HG02973 (cell line): ENCODE results near the gene ASB17.
"Not testable (repeated sequence)": the region's sequence is repeated elsewhere in the genome, so short reads cannot be mapped to it uniquely, and the experiment has no call there.

ENCODE experiments used
- ATAC-seq: cut with Tn5 transposase; IDR thresholded peaks from one replicate; pipeline ENCODE4 v1.9.1; 2021; ENCODE audit warnings: moderate library complexity; ENCODE audit not compliant: unreplicated experiment

ASB17 gene

DNA sequence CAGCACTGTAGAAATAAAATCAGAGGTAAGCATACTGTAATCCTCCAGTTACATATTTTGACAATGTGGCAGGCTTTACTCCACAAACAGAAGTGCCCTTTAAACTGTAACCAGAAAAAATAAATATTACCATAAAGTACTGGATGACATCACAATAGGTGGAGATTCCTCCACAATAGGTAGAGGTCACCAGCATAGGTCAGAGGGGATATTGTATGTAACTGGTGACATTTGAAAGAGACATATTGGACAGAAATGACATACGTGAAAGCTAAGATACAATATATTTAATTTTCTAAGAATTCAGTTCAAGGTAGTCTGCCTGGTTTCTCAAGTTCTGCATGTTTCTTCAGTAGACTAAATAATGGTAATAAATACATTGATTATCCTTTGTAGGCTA lies at the start of gene ASB17:
ASB17 (minus strand) TSS at position 101 of the 400 bp plus-strand sequence. CDS start 113 bp downstream, outside the sequence.
- no peak for ATAC-seq

GRCh38 chr1:75980972-75981897 lies 49.0 kb upstream of the ASB17 start:
- ATAC-seq, result peak; percentile 50

GRCh38 chr1:75970631-75971030 lies 38.4 kb upstream of the ASB17 start:
- ATAC-seq, result no peak

GRCh38 chr1:75969550-75969949 lies 37.3 kb upstream of the ASB17 start:
- no peak for ATAC-seq

GRCh38 chr1:75967719-75968118 lies 35.5 kb upstream of the ASB17 start:
- no peak for ATAC-seq

- no peak for ATAC-seq
These were observed 32.7 kb upstream of the ASB17 start for GRCh38 chr1:75964760-75965408.

DNA sequence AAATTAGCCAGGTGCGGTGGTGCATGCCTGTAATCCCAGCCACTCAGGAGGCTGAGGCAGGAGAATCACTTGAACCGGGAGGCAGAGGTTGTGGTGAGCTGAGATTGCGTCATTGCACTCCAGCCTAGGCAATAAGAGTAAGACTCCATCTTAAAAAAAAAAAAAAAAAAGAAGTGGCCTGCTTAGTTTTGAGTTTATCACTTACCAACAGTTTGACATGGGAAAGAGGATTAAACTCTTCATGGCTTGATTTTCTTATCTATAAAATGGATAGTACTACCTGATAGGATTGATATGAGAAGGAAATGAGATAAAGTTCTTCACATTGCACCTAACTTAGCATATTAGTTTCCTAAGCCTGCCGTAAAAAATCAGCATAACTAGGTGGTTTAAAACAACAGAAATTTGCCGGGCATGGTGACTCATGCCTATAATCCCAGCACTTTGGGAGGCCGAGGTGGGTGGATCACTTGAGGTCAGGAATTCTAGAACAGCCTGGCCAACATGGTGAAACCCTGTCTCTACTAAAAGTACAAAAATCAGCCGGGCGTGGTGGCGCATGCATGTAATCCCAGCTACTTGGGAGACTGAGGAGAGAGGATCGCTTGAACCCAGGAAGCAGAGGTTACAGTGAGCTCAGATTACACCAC lies 32.0 kb upstream of the ASB17 start:
- not testable (repeated sequence) for ATAC-seq

DNA sequence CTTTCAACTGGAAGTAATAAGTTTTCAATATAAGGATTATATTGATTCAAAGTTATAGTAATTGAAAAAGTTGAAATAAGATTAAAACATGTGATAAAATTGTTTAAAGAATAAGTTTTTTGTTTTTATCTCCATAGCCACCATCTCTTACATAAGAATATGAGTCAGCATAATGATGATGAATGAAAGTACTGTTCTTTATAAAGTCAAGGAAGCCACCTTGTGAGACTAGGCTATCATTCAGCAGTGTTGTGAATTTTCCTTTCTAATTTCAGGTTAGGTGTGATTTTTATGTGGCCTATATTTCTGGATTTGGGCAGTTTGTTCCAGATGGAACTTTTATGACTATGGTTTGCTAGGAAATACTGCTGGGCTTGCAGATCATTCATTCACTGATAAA lies 22.4 kb upstream of the ASB17 start:
- no peak for ATAC-seq

DNA sequence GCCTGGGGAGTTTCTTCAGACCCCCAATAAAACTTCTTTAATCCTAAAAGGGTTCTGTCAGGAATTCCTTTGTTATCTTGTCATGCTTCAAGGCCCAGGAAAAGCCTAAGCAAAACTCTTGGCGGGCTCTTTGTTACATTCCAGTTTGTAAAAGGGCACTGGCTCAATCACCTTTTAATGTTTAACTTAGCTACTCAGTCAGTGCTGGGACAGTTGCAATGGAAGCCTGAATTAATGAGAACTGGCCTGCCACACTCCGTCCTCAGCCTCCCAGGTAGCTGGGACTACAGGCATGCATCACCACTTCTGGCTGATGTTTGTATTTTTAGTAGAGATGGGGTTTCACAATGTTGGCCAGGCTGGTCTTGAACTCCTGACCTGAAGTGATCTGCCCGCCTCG lies 21.3 kb upstream of the ASB17 start:
- no peak for ATAC-seq

DNA sequence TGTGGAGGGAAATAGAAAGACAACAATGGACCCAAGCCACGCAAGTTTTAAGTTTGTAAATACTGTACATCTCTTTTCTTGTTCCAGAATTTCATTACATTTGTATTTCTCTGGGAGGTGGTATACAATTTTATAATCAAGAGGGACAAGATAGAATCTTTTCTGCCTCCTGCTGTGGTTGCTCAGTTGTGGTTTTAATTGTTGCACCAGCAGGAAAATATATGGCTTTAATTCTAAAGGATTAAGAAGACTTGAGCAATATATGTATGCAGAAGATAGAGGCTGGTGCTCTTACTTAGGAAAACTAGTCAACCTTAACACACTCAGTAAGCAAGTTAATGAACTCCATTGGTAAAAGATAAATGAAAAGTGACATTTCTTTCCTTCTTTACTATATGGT lies 19.8 kb upstream of the ASB17 start:
- no peak for ATAC-seq

- ATAC-seq, result no peak
These were observed 18.0 kb upstream of the ASB17 start for GRCh38 chr1:75950176-75950575.

- not testable (repeated sequence) for ATAC-seq
These were observed 10.8 kb upstream of the ASB17 start for GRCh38 chr1:75943037-75943436.

DNA sequence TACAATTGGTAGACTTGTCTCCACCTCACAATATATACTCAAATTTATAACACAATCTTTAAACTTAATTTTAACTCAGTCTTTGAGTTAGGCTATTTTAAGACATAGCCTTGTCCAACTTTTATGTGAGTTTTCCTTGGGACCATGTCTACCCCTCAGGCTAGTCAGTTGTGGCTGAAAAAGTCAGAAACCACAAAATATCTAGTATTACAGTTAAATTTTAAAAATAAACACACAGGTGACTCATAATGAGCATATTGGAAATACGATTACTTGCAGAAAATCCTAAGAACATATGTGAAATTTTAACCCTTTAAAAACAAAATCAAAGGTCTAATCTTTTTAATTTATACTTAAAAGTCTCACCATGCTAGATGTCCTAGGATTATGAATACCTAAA lies 4.8 kb upstream of the ASB17 start:
- ATAC-seq, result no peak

GRCh38 chr1:75922698-75923097 lies 9.5 kb downstream of the ASB17 start:
- no peak for ATAC-seq

DNA sequence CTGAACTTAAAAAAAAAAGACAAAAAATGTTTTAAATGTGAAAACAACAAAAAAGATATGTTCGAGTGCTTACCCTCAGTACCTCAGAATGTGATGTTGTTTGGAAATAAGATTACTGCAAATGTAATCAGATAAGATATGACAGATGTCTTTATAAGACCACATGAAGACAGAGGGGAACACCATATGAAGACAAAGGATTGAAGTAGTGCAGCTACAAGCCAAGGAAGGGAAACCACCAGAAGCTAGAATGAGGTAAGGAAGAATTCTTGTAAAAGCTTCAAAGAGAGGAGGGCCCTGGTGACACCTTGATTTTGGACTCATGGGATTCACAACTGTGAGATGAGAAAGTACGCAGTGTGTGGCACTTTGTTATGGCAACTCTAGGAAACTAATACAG lies 15.4 kb downstream of the ASB17 start:
- ATAC-seq, result no peak

DNA sequence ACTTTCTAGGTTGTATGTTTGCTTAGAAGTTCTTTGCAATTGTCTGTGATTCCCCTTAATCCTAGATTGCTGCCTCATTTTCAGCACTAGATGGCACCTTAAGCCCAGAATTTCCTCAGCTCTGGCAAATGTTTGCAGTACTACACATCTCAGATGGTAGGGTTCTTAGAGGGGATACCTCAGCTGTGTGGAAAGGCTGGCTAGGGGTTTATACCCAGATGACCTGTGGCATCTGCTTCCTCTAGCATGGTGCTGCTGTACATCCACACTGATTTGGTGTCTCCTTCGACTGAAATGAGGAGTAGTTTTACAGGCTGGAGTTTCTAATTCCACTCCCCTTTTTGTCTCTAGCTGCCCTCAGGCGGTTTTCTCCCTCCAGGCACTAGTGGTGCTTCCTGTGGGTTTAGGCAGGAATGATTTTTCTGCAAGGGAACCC lies 23.5 kb downstream of the ASB17 start:
- ATAC-seq, result peak; percentile 74

- no peak for ATAC-seq
These were observed 30.8 kb downstream of the ASB17 start for GRCh38 chr1:75901371-75901770.

GRCh38 chr1:75884437-75884836 lies 47.8 kb downstream of the ASB17 start:
- ATAC-seq, result no peak

GRCh38 chr1:75879985-75880384 lies 52.2 kb downstream of the ASB17 start:
- no peak for ATAC-seq

DNA sequence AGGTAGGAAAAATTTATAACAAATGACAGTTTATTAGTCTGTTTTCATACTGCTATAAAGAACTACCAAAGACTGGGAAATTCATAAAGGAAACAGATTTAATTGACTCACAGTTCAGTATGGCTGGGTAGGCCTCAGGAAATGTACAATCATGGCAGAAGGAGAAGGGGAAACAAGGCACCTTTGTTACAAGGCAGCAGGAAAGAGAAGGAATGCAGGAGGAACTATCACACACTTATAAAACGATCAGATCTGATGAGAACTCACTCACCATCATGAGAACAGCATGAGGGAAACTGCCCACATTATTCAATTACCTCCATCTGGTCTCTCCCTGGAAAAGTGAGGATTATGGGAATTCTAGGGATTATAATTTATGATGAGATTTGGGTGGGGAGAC lies 61.3 kb downstream of the ASB17 start:
- ATAC-seq, result no peak
